Measurements from ENCODE around the gene KIAA1549. TPM values are rescaled to one million over a fixed set of nuclear protein-coding genes. Genes with fewer than 3 reads are reported as not detected.

KIAA1549 gene
- total and polyA plus RNA-seq, 2 of the 8 experiments (the other 6 are each of a cell fraction or from before 2014, with no cell fraction given): 6.5 to 17.3 TPM

GRCh38 chr7:138893258-138893657 is 87.9 kb downstream of the KIAA1549 start (continued):
- TF ChIP-seq RXRA (IDR thresholded peaks at IDR 0.05; ENCODE audit: insufficient read depth, low read depth, low read length) (no peak), BACH1 (IDR thresholded peaks at IDR 0.05; ENCODE audit: low read length) (no peak), POLR2AphosphoS5 (IDR thresholded peaks at IDR 0.05; ENCODE audit: low read depth, low read length) (no peak), BCL11A (IDR thresholded peaks at IDR 0.05; ENCODE audit: low read depth in 2 of 2, low read length in 2 of 2) (no peak), SIX5 (IDR thresholded peaks at IDR 0.05; ENCODE audit: low read depth, low read length) (no peak), HDAC6 (IDR thresholded peaks at IDR 0.05; ENCODE audit: low read depth, low read length) (no peak), CREB1 (IDR thresholded peaks at IDR 0.05) (no peak), POLR2A (IDR thresholded peaks at IDR 0.05; ENCODE audit: control extremely low read depth in 1 of 2, low read depth in 2 of 2, low read length in 2 of 2) (no peak), BRCA1 (IDR thresholded peaks at IDR 0.05; ENCODE audit: low read depth, low read length) (no peak), JUN (IDR thresholded peaks at IDR 0.05; ENCODE audit: low read depth, low read length) (no peak), ZNF274 (IDR thresholded peaks at IDR 0.05; ENCODE audit: borderline replicate concordance, extremely low read depth, low read length) (no peak), EP300 (IDR thresholded peaks at IDR 0.05; ENCODE audit: borderline replicate concordance in 1 of 2, low read depth in 2 of 2, low read length in 2 of 2) (no peak), SIRT6 (IDR thresholded peaks at IDR 0.05; ENCODE audit: low read length) (no peak), TAF1 (IDR thresholded peaks at IDR 0.05; ENCODE audit: low read depth, low read length) (no peak), KDM4A (IDR thresholded peaks at IDR 0.05; ENCODE audit: low read depth, low read length, severe bottlenecking) (no peak)
- TF ChIP-seq, protein P1, sequence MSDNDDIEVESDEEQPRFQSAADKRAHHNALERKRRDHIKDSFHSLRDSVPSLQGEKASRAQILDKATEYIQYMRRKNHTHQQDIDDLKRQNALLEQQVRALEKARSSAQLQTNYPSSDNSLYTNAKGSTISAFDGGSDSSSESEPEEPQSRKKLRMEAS (IDR thresholded peaks at IDR 0.05): no peak

Data from H1 (cell line).